PFSK-1 (cell line): ENCODE data around the gene DDX56. TPM values are rescaled to one million over a fixed set of nuclear protein-coding genes. Genes with fewer than 3 reads are reported as not detected.

Experiments used
- FOXP2 ChIP-seq: optimal IDR thresholded peaks from 2 replicates; pipeline ENCODE3; 2011; ENCODE audit warnings: borderline replicate concordance, control low read depth, inconsistent platforms; ENCODE audit not compliant: insufficient read depth; ENCODE audit errors: extremely low read length, extremely low read depth
- POLR2AphosphoS5 ChIP-seq: IDR thresholded peaks from 2 replicates; pipeline ENCODE4 v1.6.1; 2012; ENCODE audit warnings: low read depth, mild to moderate bottlenecking, control low read depth, low read length, moderate library complexity
- REST ChIP-seq, 2 experiments: IDR thresholded peaks; 2 replicates each; pipeline versions ENCODE4 v1.6.1 to v1.8.0; 2011 to 2012; ENCODE audit warnings: low read depth in 2 of 2, low read length in 2 of 2, control low read depth in 1 of 2, inconsistent platforms in 1 of 2, mild to moderate bottlenecking in 1 of 2, moderate library complexity in 1 of 2; ENCODE audit not compliant: insufficient read depth in 1 of 2
- SIN3A ChIP-seq: IDR thresholded peaks from 2 replicates; pipeline ENCODE4 v1.6.1; 2012; ENCODE audit warnings: mild to moderate bottlenecking, low read length, moderate library complexity, borderline replicate concordance; ENCODE audit not compliant: insufficient read depth
- TAF1 ChIP-seq: IDR thresholded peaks from 2 replicates; pipeline ENCODE4 v1.6.1; 2012; ENCODE audit warnings: low read length, control low read depth, borderline replicate concordance; ENCODE audit not compliant: insufficient read depth
- polyA plus RNA-seq: library from polyadenylated mRNA; unstranded; fragments of >200 nt; gene quantifications from one replicate; pipeline ENCODE4 v1.2.1, GENCODE V29; 2012; ENCODE audit warnings: low read depth, missing spikeins; ENCODE audit not compliant: insufficient read length

The DDX56 gene
- 137 TPM for polyA plus RNA-seq

GRCh38 chr7:44573464-44574286 is at the start of gene DDX56:
DDX56 (minus strand) TSS chr7:44573908; CDS start chr7:44573895, 13 bp downstream.
- TF ChIP-seq TAF1, result peak; percentile 78; the same call in 1 of the 2 replicates
- no peak for TF ChIP-seq FOXP2
- no peak; a peak in 1 of 4 replicates for TF ChIP-seq REST (IDR thresholded peaks at IDR 0.05; ENCODE audit: insufficient read depth in 1 of 2, low read depth in 2 of 2, low read length in 2 of 2)
- TF ChIP-seq SIN3A, result 0 out of 2 replicates have a peak, but pooled peaks have one; percentile 55
- TF ChIP-seq POLR2AphosphoS5, result peak; percentile 85; the same call in 1 of the 2 replicates

GRCh38 chr7:44622342-44623151 is 48.8 kb upstream of the DDX56 start:
- TF ChIP-seq TAF1, result no peak
- no peak for TF ChIP-seq SIN3A
- TF ChIP-seq REST (IDR thresholded peaks at IDR 0.05; ENCODE audit: insufficient read depth in 1 of 2, low read depth in 2 of 2, low read length in 2 of 2), result no peak

- no peak for TF ChIP-seq SIN3A
- TF ChIP-seq POLR2AphosphoS5, result no peak
- TF ChIP-seq FOXP2, result no peak
- no peak for TF ChIP-seq TAF1
- no peak for TF ChIP-seq REST (IDR thresholded peaks at IDR 0.05; ENCODE audit: insufficient read depth in 1 of 2, low read depth in 2 of 2, low read length in 2 of 2)
Measured at GRCh38 chr7:44621750-44622103, 48.0 kb upstream of the DDX56 start.

GRCh38 chr7:44621034-44621749 is 47.5 kb upstream of the DDX56 start:
- TF ChIP-seq FOXP2, result no peak

GRCh38 chr7:44618753-44619152 is 45.0 kb upstream of the DDX56 start:
- no peak for TF ChIP-seq POLR2AphosphoS5
- TF ChIP-seq TAF1, result no peak
- TF ChIP-seq REST (IDR thresholded peaks at IDR 0.05; ENCODE audit: insufficient read depth in 1 of 2, low read depth in 2 of 2, low read length in 2 of 2), result no peak
- TF ChIP-seq FOXP2, result no peak
- no peak for TF ChIP-seq SIN3A
